ENCODE measurements around the gene MYH10.

MYH10 gene

GRCh38 chr17:8487130-8487645 is 143.3 kb downstream of the MYH10 start:
- Histone ChIP-seq H2AFZ (ENCODE audit: low read length) (no peak overlapping the region), H4K20me1 (ENCODE audit: insufficient read depth, low read length) (no peaks in the 10 kb centered on the region), H3K27ac (ENCODE audit: low read depth, low read length, poor library complexity, severe bottlenecking) (no peak overlapping the region), H3K9me3 (ENCODE audit: low read length) (no peaks in the 10 kb centered on the region), H3K4me2 (ENCODE audit: low read length) (no peak overlapping the region), H3K36me3 (ENCODE audit: insufficient read depth, low read length) (peaks cover 47% of the 10 kb centered on the region), H3K27me3 (ENCODE audit: insufficient read depth, low read length) (no peaks in the 10 kb centered on the region), H3K9ac (ENCODE audit: low read length) (no peak overlapping the region), H3K79me2 (ENCODE audit: insufficient read depth, low read length) (no peaks in the 10 kb centered on the region), H3K4me3 (ENCODE audit: low read depth, low read length, poor library complexity, severe bottlenecking) (no peak overlapping the region), H3K4me1 (ENCODE audit: insufficient read depth, low read length, severe bottlenecking) (no peaks in the 10 kb centered on the region), H3F3A (ENCODE audit: insufficient read depth, low read length) (no peaks in the 10 kb centered on the region), H3K9me2 (ENCODE audit: low read depth, low read length) (no peaks in the 10 kb centered on the region)
- TF ChIP-seq EZH2 (IDR thresholded peaks at IDR 0.05; ENCODE audit: borderline replicate concordance, low read length) (no peak), CTCF (IDR thresholded peaks at IDR 0.05; ENCODE audit: low read length) (no peak)

- Histone ChIP-seq H3K27me3 (ENCODE audit: insufficient read depth, low read length) (no peaks in the 10 kb centered on the region), H3F3A (ENCODE audit: insufficient read depth, low read length) (no peaks in the 10 kb centered on the region), H3K9me2 (ENCODE audit: low read depth, low read length) (no peaks in the 10 kb centered on the region), H3K79me2 (ENCODE audit: insufficient read depth, low read length) (no peaks in the 10 kb centered on the region), H3K4me3 (ENCODE audit: low read depth, low read length, poor library complexity, severe bottlenecking) (no peak overlapping the region), H3K9me3 (ENCODE audit: low read length) (no peaks in the 10 kb centered on the region), H3K4me2 (ENCODE audit: low read length) (no peak overlapping the region), H2AFZ (ENCODE audit: low read length) (no peak overlapping the region), H3K36me3 (ENCODE audit: insufficient read depth, low read length) (peaks cover 56% of the 10 kb centered on the region), H3K9ac (ENCODE audit: low read length) (no peak overlapping the region), H3K27ac (ENCODE audit: low read depth, low read length, poor library complexity, severe bottlenecking) (no peak overlapping the region), H3K4me1 (ENCODE audit: insufficient read depth, low read length, severe bottlenecking) (no peaks in the 10 kb centered on the region), H4K20me1 (ENCODE audit: insufficient read depth, low read length) (no peaks in the 10 kb centered on the region)
- TF ChIP-seq CTCF (IDR thresholded peaks at IDR 0.05; ENCODE audit: low read length) (no peak), EZH2 (IDR thresholded peaks at IDR 0.05; ENCODE audit: borderline replicate concordance, low read length) (no peak)
These were observed 145.0 kb downstream of the MYH10 start for GRCh38 chr17:8485491-8485890.

- H3K36me3 ChIP-seq (ENCODE audit: insufficient read depth, low read length) = peaks cover 63% of the 10 kb centered on the region
- no peaks in the 10 kb centered on the region for H3K27me3 ChIP-seq (ENCODE audit: insufficient read depth, low read length)
- H3K4me2 ChIP-seq (ENCODE audit: low read length) = no peak overlapping the region
- no peak overlapping the region for H3K27ac ChIP-seq (ENCODE audit: low read depth, low read length, poor library complexity, severe bottlenecking)
- H3K79me2 ChIP-seq (ENCODE audit: insufficient read depth, low read length) = no peaks in the 10 kb centered on the region
- no peak overlapping the region for H3K4me3 ChIP-seq (ENCODE audit: low read depth, low read length, poor library complexity, severe bottlenecking)
- H3K9me2 ChIP-seq (ENCODE audit: low read depth, low read length) = no peaks in the 10 kb centered on the region
- H2AFZ ChIP-seq (ENCODE audit: low read length) = no peak overlapping the region
- no peaks in the 10 kb centered on the region for H3K4me1 ChIP-seq (ENCODE audit: insufficient read depth, low read length, severe bottlenecking)
- no peak overlapping the region for H3K9ac ChIP-seq (ENCODE audit: low read length)
- no peaks in the 10 kb centered on the region for H3K9me3 ChIP-seq (ENCODE audit: low read length)
- no peaks in the 10 kb centered on the region for H4K20me1 ChIP-seq (ENCODE audit: insufficient read depth, low read length)
- TF ChIP-seq CTCF (IDR thresholded peaks at IDR 0.05; ENCODE audit: low read length) (no peak), EZH2 (IDR thresholded peaks at IDR 0.05; ENCODE audit: borderline replicate concordance, low read length) (no peak)
- no peaks in the 10 kb centered on the region for H3F3A ChIP-seq (ENCODE audit: insufficient read depth, low read length)
These were observed 146.1 kb downstream of the MYH10 start for GRCh38 chr17:8484465-8484864.

Data from OCI-LY1 (cell line).